NT2/D1 (cell line): ENCODE data around the gene RPL28.

Source experiments
- SUZ12 ChIP-seq: IDR thresholded peaks from 2 replicates; pipeline ENCODE4 v1.6.1; 2011; ENCODE audit not compliant: insufficient read length, insufficient read depth; ENCODE audit errors: extremely low read depth
- YY1 ChIP-seq: IDR thresholded peaks from 2 replicates; pipeline ENCODE4 v1.6.1; 2011; ENCODE audit not compliant: insufficient read length, insufficient read depth
- ZNF274 ChIP-seq: IDR thresholded peaks from 2 replicates; pipeline ENCODE4 v1.6.1; 2011; ENCODE audit warnings: mild to moderate bottlenecking, low read depth, low read length

- TF ChIP-seq YY1 = no peak
- no peak for TF ChIP-seq SUZ12
- no peak for TF ChIP-seq ZNF274
These were observed 31.0 kb upstream of the RPL28 start, which contains the start of gene COX6B2 for GRCh38 chr19:55354698-55355212.
